SU-DHL-6 (cell line): ENCODE data around the gene TDRD10.

Experiments
- H2AFZ ChIP-seq: fragments of 200-600 bp; sonication (generic); 2 replicates; pipeline ENCODE4 v1.6.1; 2014; ENCODE audit warnings: low read depth, mild to moderate bottlenecking, moderate library complexity, mixed read lengths, antibody characterized with exemption, low read length; ENCODE audit not compliant: severe bottlenecking
- H3F3A ChIP-seq: fragments of 200-600 bp; shearing (Covaris generic); 2 replicates; pipeline ENCODE4 v1.6.0; 2016; ENCODE audit warnings: antibody characterized with exemption, mild to moderate bottlenecking; ENCODE audit not compliant: insufficient read depth
- H3K27ac ChIP-seq: fragments of 200-600 bp; sonication (generic); 2 replicates; pipeline ENCODE4 v1.5.1; 2016; ENCODE audit warnings: low read depth, mild to moderate bottlenecking, low read length, moderate library complexity, mixed read lengths
- H3K27me3 ChIP-seq: fragments of 200-600 bp; sonication (generic), shearing (Covaris generic); 2 replicates; pipeline ENCODE4 v1.6.0; 2014; ENCODE audit warnings: mild to moderate bottlenecking, low read length
- H3K36me3 ChIP-seq: fragments of 200-600 bp; sonication (generic); 2 replicates; pipeline ENCODE4 v1.6.1; 2014; ENCODE audit warnings: mild to moderate bottlenecking, low read length, mixed read lengths
- H3K4me2 ChIP-seq: fragments of 300-600, 200-600 bp; shearing (Covaris generic), sonication (generic); 2 replicates; pipeline ENCODE4 v1.6.0; 2014; ENCODE audit warnings: low read length, low read depth, mild to moderate bottlenecking; ENCODE audit not compliant: poor library complexity, severe bottlenecking
- H3K4me3 ChIP-seq: fragments of 200-600 bp; sonication (generic); 2 replicates; pipeline ENCODE4 v1.5.1; 2014; ENCODE audit warnings: antibody characterized with exemption, low read length, mild to moderate bottlenecking, mixed read lengths; ENCODE audit not compliant: insufficient read depth, poor library complexity, severe bottlenecking
- H3K79me2 ChIP-seq: fragments of 200-600 bp; sonication (generic); 2 replicates; pipeline ENCODE4 v1.6.1; 2014; ENCODE audit warnings: mild to moderate bottlenecking, low read length, moderate library complexity; ENCODE audit not compliant: insufficient read depth
- H3K9ac ChIP-seq: fragments of 200-600 bp; sonication (generic); 2 replicates; pipeline ENCODE4 v1.7.0; 2014; ENCODE audit warnings: mild to moderate bottlenecking, low read length
- H3K9me2 ChIP-seq: fragments of 200-600 bp; sonication (generic); replicated peaks from 2 replicates; pipeline ENCODE4 v1.6.1; 2014; ENCODE audit warnings: low read length; ENCODE audit not compliant: insufficient read depth
- H3K9me3 ChIP-seq: fragments of 200-600 bp; sonication (generic); 2 replicates; pipeline ENCODE4 v1.6.1; 2014; ENCODE audit warnings: low read length, mixed read lengths; ENCODE audit not compliant: insufficient read depth
- H4K20me1 ChIP-seq: fragments of 200-600 bp; sonication (generic); 2 replicates; pipeline ENCODE4 v1.6.1; 2014; ENCODE audit warnings: low read depth, mild to moderate bottlenecking, antibody characterized with exemption, low read length, moderate library complexity, mixed read lengths
- EZH2phosphoT487 ChIP-seq: fragments of 200-600 bp; sonication (generic), shearing (Covaris generic); conservative IDR thresholded peaks from 2 replicates; pipeline ENCODE4 v1.6.1; 2018; ENCODE audit warnings: mild to moderate bottlenecking, antibody characterized with exemption, low read length, moderate library complexity, mixed read lengths
- TF ChIP-seq, protein P1 (sequence below): fragments of 200-600 bp; sonication (generic); IDR thresholded peaks from one replicate; pipeline ENCODE4 v1.5.1; 2017; ENCODE audit warnings: antibody characterized with exemption, mild to moderate bottlenecking, low read length, moderate library complexity; ENCODE audit not compliant: insufficient read depth, poor library complexity, severe bottlenecking

TDRD10 gene

GRCh38 chr1:154553056-154554030 lies 51.3 kb downstream of the TDRD10 start:
- H3K4me3 ChIP-seq, result no peak overlapping the region
- H3K9me2 ChIP-seq, result no peaks in the 10 kb centered on the region
- TF ChIP-seq, protein P1, sequence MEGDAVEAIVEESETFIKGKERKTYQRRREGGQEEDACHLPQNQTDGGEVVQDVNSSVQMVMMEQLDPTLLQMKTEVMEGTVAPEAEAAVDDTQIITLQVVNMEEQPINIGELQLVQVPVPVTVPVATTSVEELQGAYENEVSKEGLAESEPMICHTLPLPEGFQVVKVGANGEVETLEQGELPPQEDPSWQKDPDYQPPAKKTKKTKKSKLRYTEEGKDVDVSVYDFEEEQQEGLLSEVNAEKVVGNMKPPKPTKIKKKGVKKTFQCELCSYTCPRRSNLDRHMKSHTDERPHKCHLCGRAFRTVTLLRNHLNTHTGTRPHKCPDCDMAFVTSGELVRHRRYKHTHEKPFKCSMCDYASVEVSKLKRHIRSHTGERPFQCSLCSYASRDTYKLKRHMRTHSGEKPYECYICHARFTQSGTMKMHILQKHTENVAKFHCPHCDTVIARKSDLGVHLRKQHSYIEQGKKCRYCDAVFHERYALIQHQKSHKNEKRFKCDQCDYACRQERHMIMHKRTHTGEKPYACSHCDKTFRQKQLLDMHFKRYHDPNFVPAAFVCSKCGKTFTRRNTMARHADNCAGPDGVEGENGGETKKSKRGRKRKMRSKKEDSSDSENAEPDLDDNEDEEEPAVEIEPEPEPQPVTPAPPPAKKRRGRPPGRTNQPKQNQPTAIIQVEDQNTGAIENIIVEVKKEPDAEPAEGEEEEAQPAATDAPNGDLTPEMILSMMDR, result no peak
- no peak for TF ChIP-seq EZH2phosphoT487
- peaks cover 3% of the 10 kb centered on the region; the same call in 1 of the 2 replicates for H4K20me1 ChIP-seq
- H3K9me3 ChIP-seq, result no peaks in the 10 kb centered on the region
- H3K9ac ChIP-seq, result no peak overlapping the region
- no peaks in the 10 kb centered on the region for H3K27me3 ChIP-seq
- H3K36me3 ChIP-seq, result peaks cover 27% of the 10 kb centered on the region
- no peak overlapping the region for H3K27ac ChIP-seq
- peaks cover 1% of the 10 kb centered on the region; the same call in 1 of the 2 replicates for H3F3A ChIP-seq
- H3K79me2 ChIP-seq, result peaks cover 25% of the 10 kb centered on the region
- H2AFZ ChIP-seq, result no peak overlapping the region
- H3K4me2 ChIP-seq, result no peak overlapping the region

- Histone ChIP-seq H3K27me3 (no peaks in the 10 kb centered on the region), H4K20me1 (no peaks in the 10 kb centered on the region; the same call in 1 of the 2 replicates), H3K27ac (no peak overlapping the region), H3K79me2 (peaks cover 25% of the 10 kb centered on the region), H3K9me2 (no peaks in the 10 kb centered on the region), H3K9me3 (no peaks in the 10 kb centered on the region), H3F3A (no peaks in the 10 kb centered on the region), H3K36me3 (peaks cover 17% of the 10 kb centered on the region), H3K4me3 (no peak overlapping the region), H3K9ac (peak overlapping the region; percentile 94), H3K4me2 (peak overlapping the region; percentile 82), H2AFZ (no peak overlapping the region)
- TF ChIP-seq, protein P1, result no peak
- TF ChIP-seq EZH2phosphoT487, result no peak
Observed at GRCh38 chr1:154556422-154556821, 54.4 kb downstream of the TDRD10 start.

GRCh38 chr1:154557248-154557938 lies 55.4 kb downstream of the TDRD10 start:
- Histone ChIP-seq H3K4me3 (peak overlapping the region; percentile 92), H4K20me1 (no peaks in the 10 kb centered on the region; the same call in 1 of the 2 replicates), H3K27me3 (no peaks in the 10 kb centered on the region), H3K4me2 (peak overlapping the region; percentile 82), H3K9me3 (no peaks in the 10 kb centered on the region), H3K27ac (0 out of 2 replicates have a peak overlapping the region, but pooled peaks have one; percentile 37), H3K9ac (peak overlapping the region; percentile 94), H3K36me3 (peaks cover 17% of the 10 kb centered on the region), H3K79me2 (peaks cover 25% of the 10 kb centered on the region), H3F3A (no peaks in the 10 kb centered on the region), H2AFZ (no peak overlapping the region), H3K9me2 (no peaks in the 10 kb centered on the region)
- TF ChIP-seq, protein P1, result no peak
- no peak for TF ChIP-seq EZH2phosphoT487
